ENCODE results near the gene ATG13.

The ATG13 gene

DNA sequence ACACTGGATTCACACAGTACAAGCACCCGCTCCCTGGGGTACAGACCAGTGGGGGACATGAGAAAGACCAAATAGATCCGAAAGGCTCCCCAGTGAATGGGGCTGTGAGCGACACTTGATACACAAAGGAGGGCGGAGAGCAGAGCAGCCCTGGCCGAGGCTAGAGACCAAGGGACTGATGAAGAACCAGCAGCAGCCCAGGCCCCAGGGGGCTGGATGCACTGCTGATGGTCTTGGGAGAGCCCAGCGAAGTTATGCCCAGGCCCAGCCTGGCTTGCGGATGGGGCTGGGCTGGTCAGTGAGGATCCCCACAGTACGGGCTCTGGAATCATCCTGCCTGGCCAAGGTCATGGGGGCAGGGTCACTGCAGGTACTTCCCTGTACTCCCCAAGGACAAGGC is 59.8 kb downstream of the ATG13 start:
- no peak for DNase-seq

DNA sequence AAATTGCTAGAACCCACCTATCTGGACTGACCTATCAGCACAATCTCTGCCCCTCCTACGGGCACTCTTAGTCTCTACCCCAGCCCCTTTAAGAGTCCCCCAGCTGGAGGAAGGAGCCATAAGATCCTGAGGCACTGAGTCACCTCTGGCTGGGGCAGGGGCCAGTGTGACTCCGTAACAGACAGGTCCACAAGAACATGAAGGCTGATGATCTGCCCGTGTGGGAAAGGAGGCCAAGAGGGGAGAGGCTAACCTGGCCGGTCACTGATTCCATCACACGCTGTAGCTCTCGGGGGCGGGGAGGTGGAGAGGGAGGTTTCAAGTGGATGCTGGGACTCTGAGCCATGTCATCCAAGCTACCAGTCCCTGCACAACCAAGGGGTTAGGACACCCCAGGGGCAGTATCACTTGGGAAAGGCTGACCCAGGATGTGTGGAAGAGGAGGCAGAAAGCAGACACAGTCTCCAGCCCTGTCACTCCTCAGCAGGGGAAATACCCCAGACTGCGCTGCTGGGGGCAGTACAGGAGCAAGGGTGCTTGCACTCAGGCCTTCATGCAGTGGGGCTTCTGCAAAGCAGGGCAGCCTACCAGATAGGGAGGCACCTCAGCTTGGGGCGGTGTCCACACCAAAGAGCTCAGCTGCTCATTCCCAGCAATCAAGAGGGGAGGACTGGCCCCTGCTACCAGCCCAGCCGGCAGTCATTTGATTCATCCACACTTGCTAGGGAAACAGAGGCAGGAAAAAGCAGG is 60.8 kb downstream of the ATG13 start:
- no peak for DNase-seq

DNA sequence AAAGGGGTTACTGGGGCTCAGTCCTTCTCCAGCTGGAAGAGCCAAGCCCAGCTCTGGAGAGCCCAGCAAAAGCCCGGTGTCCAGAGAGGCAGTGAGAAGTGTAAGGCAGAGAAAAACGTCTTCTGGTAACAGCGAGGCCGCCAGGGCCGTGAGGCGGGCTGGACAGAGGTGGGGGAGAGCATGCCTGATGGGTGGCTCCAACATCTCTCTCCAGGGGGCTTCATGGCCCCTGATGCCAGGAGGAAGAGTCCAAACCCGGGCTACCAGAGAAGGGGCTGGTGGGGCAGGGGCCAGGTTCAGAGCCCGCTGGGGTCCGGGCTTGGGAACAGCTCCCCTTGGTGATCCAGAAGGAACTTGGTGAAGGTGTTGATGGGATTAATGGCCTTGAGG is 61.4 kb downstream of the ATG13 start:
- DNase-seq = no peak

DNA sequence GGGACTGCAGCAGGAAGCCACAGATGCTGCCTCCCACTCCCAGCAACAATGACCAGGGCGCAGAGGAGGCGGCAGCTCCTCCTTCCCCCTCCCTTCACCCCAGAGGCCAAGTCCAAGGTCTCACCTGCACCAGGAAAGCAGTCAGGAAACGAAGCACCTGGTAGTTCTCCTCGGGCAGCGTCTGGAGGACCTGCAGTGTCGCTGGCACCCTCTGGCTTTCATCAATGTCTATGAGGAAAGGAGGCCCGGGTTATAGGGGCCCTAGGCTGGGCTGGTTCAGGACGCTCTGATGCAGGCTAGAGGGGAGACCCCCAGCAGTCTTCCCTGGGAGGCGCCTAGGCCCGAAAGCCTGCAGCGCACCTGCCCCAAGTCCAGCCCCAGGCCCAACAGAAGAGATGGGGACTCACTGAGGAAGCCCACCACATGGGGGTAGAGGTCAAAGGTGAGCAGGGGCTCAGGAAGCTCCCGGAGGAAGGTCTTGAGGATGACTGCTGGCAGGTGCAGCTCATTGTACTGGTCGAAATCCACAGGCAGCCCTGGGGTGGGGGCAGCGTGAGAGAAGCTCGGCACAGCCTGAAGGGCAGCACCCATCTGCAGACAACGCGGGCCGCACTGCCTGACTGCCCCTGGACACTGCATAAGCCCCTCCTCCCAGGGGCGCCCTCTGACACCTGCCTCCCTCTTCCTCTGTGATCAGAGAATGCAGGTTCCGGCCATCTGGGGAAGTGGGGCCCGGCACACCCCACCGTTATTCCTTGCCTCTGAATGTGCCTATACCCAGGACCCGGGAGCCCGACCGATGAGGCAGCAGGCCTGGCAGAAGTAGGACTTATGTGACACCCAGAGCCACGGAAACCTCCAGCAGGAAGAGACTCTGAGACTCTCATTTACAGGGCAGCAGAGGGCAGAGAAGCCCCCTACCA is 62.1 kb downstream of the ATG13 start:
- no peak for DNase-seq

DNA sequence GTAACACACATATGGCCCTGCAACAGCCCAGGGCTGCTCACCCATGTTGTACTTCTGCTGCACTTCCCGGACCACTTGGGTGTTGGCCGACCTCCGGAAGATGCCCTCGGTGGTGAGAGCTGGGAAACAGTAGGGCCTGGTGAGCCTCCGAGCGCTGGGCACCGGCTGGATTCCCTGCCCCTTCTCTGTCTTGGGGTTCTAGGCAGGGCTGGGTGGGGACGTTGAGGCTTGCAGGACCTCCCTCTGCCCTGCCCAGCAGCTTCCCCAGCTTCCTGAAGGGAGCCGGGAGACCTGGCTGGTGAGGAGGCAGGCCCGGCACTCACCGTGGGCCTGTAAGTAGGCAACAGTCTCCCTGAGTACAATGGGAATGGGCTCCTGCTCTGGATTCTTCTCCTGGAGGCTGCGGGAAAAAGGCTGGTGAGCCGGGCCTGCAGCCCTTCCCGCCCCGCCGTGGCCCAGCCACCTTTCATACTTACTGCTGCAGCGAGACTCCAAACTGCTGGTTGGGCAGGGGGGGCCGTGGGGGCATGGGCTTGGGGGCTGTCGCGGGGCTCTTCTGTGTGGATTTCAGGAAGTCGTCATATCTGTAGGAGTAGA is 62.9 kb downstream of the ATG13 start:
- no peak for DNase-seq

DNA sequence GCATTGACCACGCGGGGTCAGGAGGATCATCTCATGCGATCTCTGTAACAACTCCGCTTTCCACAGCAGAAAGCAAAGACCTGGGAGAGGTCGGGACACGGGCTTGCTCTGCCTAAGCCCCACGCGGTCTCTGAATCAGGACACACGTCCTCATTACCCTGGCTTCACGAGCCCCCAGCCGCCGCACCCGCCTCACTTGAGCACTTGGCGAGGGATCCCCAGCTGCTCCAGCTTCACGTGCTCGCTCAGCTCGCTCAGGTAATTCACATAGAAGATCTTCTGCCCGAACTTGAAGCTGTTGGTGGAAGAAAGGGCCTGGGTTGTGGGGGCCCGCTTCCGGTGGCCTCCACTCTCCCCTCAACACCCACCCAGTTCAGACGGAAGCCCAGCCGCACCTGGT is 63.5 kb downstream of the ATG13 start:
- DNase-seq = no peak

DNA sequence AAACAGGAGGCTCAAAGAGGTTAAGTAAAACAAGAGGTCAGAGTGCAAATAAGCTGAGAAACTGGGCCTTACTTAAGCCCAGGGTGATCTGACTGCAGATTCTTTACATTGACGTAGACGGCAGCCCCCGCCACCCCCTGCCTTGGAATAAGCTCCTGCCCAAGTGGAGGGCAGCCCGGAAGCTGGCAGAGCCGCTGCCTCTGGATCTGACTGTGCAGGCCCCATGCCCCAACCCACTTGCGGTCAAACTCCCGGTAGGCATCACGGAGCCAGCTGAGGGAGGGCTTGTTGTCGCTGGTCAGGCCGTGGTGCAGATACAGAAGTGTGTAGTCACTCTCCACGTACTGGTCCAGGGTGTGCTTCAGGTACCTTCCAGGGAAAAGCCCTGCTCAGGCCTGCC is 64.5 kb downstream of the ATG13 start:
- DNase-seq = no peak

DNA sequence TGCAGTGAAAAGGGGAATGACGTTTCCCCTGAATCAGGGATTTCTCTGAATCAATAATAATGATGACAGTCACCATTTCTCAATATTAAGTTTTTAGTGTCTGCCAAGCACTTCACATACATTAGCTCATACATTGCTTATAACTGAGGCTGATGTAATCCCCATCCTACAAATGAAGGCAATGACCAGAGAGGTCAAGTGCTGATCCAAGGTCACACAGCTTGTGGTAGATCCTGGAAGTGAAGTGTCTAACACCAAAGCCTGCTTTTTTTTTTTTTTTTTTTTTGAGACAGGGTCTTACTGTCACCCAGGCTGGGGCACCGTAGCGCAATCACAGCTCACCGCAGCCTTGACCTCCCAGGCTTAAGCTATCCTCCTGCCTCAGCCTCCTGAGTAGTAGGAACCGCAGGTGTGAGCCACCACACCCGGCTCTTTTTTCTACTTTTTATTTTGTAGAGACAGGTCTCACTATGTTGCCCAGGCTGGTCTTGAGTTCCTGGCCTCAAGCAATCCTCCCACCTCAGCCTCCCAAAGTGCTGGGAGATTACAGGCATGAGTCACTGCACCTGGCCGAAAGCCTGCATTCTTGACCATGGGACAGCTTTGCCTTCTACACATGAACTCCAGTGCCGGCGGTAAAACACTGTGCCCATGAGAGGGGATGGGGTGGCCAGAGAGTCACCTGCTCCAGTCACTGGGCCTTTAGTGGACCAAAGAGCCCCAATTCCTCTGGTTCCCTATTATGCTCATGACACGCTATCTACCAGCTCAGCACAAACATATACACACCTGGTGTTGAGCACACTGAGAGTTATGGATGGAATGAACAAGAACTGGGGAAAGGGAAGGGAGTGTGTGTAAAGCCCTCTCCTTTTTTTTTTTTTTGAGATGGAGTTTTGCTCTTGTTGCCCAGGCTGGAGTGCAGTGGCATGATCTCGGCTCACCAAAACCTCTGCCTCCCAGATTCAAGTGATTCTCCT is 65.7 kb downstream of the ATG13 start:
- no peak for DNase-seq

DNA sequence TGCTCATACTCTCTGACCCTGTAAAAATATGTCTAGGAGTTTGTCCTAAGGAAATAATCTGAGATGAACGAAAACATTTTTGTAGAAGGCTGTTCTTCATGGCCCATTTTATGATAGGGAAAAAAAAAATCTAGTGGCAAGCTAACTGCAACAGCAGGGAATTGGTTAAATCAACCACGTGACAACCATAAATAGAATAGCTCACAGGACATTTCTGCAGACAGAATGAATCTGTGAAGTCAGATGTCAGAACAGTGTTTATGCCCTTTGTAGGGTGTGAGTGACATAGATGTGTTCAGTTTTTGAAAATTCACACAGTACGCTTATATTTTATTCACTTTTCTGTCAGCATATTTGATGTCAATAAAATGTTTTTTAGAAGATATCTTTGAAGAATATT is 67.0 kb downstream of the ATG13 start:
- DNase-seq = no peak

DNA sequence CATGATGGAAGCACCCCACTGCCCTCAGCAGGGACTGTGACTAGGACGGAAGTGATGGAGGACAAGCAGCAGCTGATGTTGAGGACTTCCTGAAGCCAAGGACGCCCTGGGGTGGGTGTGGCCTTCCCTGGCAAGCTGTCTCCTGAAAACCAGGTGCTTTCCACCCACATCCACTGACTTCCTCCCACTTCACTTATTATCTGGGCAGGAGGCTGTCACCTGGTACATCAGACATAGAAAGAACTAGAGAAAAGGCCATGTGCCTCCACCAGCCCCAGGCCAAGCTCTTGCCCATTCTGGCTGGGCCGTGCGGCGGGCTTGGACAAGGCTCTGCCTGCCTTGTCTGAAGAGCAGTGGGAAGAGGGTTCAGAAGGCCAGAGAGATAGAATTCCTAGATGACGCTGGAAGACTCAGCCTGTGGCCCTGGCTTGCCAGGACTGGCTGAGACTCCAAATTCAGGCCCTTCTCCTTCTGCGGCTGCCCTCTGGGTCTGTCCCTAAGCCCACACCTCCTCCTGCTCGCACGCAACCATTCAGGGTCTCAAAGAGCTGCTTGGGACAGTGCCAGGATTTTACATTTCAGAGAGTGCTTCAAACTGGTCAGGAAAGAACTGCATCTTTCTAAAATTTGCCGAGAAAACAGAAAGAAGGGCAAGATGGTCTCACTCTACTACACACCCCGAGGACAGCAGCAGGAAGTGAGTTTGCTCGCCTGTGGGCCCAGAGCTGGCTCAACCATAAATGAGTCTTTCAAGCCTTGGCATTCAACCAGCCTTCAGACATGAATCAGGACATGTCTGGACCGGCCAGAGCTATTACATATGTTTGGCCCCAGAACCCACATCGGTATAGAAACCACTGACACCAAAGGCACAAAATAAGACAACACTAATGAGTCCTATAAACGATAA is 69.8 kb downstream of the ATG13 start:
- DNase-seq = no peak

DNA sequence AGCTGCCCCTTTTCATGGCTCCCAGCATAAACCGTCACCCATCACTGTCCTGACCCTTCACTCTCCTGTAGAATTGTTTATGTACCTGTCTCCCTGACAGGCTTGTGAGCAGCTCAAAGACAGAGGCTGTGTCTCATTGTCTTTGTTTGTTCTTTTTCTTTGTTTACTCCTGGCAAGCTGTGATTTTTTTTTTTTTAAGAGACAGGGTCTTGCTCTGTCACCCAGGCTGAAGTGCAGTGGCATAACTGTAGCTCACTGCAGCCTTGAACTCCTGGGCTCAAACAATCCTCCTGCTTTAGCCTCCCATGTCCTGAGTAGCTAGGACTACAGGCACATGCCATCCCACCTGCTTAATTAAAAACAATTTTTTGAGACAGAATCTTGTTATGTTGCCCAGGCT is 73.3 kb downstream of the ATG13 start:
- DNase-seq = no peak

DNA sequence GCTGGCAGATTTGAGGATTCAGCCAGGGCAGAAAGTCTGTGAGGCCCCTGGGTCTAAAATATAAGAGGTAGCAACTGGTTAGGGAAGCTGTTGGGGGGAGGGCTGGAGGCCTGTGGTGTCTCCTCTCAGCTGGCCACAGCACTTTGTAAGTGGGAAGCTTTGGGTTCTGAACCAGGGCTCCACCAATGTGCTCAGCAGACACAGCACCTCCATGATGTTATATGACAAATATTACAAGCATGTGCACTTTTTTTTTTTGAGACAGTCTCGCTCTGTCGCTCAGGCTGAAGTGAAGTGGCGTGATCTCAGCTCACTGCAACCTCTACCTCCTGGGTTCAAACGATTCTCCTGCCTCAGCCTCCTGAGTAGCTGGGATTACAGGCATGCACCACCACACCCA is 75.1 kb downstream of the ATG13 start:
- DNase-seq = no peak

DNA sequence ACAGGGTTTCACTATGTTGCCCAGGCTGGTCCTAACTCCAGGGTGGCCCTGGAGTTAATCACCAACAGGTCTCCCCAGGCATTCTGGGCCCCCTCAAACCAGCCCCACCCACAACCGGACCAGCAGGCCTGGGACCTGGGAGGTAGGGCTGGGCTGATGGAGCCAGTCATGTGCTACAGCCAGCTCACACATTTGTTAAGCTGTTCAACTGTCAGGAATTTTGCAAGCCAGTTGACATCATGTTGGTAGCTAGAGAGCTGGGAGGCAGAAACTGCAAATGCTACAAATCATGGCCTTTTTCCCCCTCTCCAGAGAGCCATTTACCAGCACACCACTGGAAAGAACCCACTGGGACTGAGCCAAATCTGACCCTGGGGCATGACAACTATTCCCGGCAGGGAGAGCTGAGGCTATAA is 76.3 kb downstream of the ATG13 start:
- no peak for DNase-seq

DNA sequence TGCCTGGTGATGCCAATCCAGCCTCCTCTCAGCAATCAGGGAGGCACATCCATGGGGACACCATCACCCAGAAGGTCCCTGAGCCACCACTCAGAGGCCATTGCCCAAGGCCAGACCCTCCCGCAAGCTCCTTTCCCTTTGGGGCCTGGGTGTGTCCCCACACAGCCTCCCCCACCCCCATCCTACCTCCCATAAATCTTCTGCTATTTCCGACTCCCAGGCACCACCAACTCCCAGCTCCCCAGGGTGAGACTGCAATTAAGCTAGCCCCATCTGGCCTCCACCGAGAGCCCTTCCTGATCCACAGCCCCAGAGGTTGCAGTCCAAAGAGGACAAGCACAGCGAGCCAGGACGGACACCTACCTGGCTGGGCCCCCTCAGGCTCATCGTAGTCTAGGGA is 76.7 kb downstream of the ATG13 start:
- no peak for DNase-seq

DNA sequence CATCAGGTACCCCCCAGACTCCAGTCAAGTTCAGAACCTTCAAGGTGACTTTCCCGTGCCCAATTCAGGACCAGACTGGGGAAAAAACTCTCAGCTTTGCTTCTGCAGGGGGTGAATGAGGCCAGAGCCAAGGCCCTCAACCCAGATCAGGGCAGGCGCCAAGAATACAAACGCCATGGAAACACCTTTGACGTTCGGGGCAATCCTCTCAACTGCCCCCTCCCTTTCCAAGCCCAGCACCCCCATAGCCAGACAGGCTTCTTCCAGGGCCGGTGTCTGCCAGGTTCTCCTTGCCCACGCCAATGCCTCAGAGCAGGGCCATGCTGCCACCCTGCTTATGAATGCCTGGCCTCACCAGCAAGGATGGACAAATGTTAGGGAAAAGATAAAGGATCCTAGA is 77.3 kb downstream of the ATG13 start:
- no peak for DNase-seq

DNA sequence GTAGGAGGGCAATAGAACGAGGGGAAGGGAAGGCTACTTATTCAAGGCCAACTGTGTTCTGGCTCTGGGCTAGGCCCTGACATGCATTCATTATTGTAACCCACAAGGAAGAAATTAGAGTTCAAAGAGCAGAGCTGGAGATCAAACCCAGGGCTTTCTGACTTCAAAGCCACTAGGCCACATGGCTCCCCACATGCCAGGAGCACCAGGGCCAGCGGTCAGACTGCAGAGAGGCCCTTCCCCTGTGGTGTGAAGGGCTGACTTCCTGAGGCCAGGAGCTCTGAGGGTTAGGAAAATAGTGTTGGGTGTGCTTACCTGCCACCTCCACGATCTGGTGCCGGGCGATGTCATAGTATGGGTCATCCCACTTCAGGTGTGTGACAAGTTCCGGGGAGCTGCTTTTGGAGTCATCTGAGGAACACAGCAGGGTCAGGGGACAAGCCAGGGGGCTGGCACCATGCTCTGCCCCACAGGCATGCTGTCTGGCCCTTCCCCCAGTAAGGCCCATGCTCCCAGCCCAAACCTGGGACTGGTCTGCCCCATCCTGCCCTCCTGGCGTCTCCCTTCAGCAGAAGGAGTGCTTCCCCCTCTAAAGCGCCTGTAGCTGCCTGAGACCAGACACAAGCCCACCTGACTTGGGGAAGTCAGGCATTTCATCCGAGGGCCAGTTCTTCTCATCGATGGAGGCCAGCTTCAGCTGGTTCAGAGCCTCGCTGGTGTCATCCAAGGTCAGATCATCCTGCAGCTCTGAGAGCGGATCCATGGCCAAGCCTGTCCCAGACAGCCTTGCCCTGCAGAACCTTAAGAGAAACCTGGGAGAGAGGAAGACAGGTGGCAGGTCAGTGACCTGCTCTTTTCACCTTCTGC is 78.2 kb downstream of the ATG13 start:
- no peak for DNase-seq

DNA sequence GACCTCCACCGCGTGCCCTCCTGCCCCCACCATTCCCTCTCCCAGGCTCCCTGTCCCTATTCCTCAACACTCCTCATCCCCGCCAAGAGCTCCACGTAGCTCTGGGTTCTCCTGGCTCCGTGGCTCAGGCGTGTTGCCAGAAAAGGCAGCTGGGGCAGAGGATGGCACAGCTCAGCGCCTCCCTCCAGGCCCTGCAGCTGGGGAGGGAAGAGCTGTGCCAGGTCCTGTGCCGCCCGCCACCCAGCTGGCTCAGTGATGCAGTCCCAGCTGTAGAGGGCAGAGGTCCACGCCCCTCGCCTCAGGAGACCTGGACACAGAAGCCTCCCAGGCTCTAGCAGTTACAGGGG is 78.8 kb downstream of the ATG13 start:
- no peak for DNase-seq

DNA sequence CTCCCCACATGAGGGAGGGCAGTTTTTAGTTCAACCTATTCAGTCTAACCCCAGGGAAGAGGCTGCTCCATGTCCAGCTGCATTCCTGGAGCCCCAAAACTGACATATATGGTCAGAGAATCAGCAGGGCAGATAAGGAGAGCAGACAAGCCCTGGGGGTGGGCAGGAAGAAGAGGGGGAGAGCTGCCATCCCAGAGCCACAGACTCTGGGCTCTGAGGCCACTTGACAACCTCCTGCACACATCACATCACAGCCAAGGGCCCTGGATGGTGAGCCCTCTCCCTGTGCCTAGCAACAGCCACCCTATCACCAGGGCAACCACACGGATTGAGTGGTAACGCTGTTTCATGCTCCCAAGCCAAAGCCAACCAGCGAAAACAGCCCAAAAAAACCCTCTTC is 80.0 kb downstream of the ATG13 start:
- no peak for DNase-seq

DNA sequence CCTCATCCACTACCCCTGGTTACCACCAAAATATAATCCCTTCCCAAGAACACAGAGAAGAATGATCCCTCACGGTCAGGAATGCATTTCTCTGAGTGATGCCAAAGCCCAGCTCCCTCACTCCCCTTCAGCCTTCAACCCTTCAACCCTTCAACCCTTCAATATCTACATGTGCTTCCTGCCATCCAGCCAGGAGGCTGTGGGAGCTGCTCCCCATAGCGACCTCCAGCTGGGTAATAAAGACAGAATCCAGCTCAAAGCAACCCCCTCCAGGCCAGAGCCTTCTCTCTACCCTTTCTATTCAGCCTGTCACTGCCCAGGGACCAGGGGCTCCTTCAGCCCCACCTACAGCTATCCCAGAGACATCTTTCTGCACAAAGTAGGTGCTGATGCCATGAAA is 80.4 kb downstream of the ATG13 start:
- DNase-seq = no peak

DNA sequence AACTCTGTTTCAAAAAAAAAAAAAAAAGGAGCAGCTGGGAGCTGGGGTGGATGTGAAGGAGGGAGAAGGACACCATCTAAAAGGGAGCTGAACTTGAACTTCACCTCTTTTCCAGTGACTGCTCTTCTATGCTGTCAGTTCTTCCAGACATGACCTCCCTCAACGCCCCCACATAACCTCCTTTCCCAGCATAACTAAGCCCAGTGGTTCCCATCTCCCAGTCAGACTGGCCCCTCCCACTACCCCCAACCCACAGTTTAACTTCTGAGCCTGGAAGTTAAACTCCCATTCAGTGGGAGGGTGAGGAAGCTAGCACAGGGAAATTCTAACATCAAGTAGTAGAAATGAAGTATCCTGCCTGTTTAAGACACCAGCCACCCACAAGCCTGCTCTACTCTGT is 81.2 kb downstream of the ATG13 start:
- no peak for DNase-seq

All from NCI-H748 treated with DMSO at 0.1 percent for 48 hours (cell line).